Stimulated activated CD8-positive, alpha-beta memory T cell treated with anti-CD3 and anti-CD28 coated beads, Interleukin-7, amount 100 ng/mL, for 48 hours (primary cell): ENCODE data around the gene NFXL1.

Source experiments
- DNase-seq, 2 donors: peaks; one replicate each; pipeline ENCODE4 v3.0.0-alpha.2; 2020; ENCODE audit warnings: low read depth in 1 of 2; ENCODE audit errors: extremely low read depth in 1 of 2

Gene NFXL1

GRCh38 chr4:47899639-47900038 is 14.7 kb downstream of the NFXL1 start:
- no peak for DNase-seq

- DNase-seq, result no peak
These were observed 22.5 kb downstream of the NFXL1 start for GRCh38 chr4:47891928-47892327.

GRCh38 chr4:47882228-47882627 is 32.2 kb downstream of the NFXL1 start:
- DNase-seq, result no peak

- no peak for DNase-seq
These were observed 34.9 kb downstream of the NFXL1 start for GRCh38 chr4:47879458-47879857.

GRCh38 chr4:47876784-47877546 is 37.4 kb downstream of the NFXL1 start:
- no peak for DNase-seq

- no peak for DNase-seq
These were observed 38.1 kb downstream of the NFXL1 start for GRCh38 chr4:47876310-47876709.

GRCh38 chr4:47873877-47874541 is 40.4 kb downstream of the NFXL1 start:
- DNase-seq, result no peak

- no peak for DNase-seq
These were observed 50.9 kb downstream of the NFXL1 start for GRCh38 chr4:47863486-47863885.

- no peak for DNase-seq
These were observed 52.1 kb downstream of the NFXL1 start for GRCh38 chr4:47862297-47862696.

- no peak for DNase-seq
These were observed 54.1 kb downstream of the NFXL1 start for GRCh38 chr4:47860305-47860704.

GRCh38 chr4:47858006-47858405 is 56.4 kb downstream of the NFXL1 start:
- DNase-seq, result no peak

- DNase-seq, result no peak
These were observed 57.7 kb downstream of the NFXL1 start for GRCh38 chr4:47856713-47857112.

GRCh38 chr4:47855350-47855749 is 59.0 kb downstream of the NFXL1 start:
- DNase-seq, result no peak

GRCh38 chr4:47852136-47852535 is 62.2 kb downstream of the NFXL1 start:
- no peak for DNase-seq

GRCh38 chr4:47849466-47849865 is 64.9 kb downstream of the NFXL1 start:
- DNase-seq, result no peak

GRCh38 chr4:47848041-47848440 is 66.3 kb downstream of the NFXL1 start:
- DNase-seq, result no peak

- DNase-seq, result no peak
These were observed 71.4 kb downstream of the NFXL1 start for GRCh38 chr4:47842985-47843384.

GRCh38 chr4:47840291-47840690 is 74.1 kb downstream of the NFXL1 start:
- no peak for DNase-seq

- peak in 1 of 2 donors; percentile 63 for DNase-seq
These were observed 75.1 kb downstream of the NFXL1 start for GRCh38 chr4:47839259-47839658.

GRCh38 chr4:47838445-47838844 is 75.9 kb downstream of the NFXL1 start:
- no peak for DNase-seq

- DNase-seq, result no peak
These were observed 76.5 kb downstream of the NFXL1 start, which contains the start of gene CORIN for GRCh38 chr4:47837908-47838294. Gene CORIN, minus strand, starts transcription at chr4:47838067. Its CDS starts 118 bp downstream, at chr4:47837949.
